ENCODE data around the gene ADGRA1. TPM values are rescaled to one million over a fixed set of nuclear protein-coding genes. Genes with fewer than 3 reads are reported as not detected.

The ADGRA1 gene
- total and polyA plus RNA-seq, 2 donors (not counting 3 experiments of a cell fraction or from before 2014, with no cell fraction given), result not detected

GRCh38 chr10:133055470-133055869, 32.3 kb upstream of the ADGRA1 start:
- Histone ChIP-seq H3K4me1 (ENCODE audit: control insufficient read depth, extremely low read depth, insufficient read depth, low read length) (no peaks in the 10 kb centered on the region), H3K27me3 (ENCODE audit: control insufficient read depth in 2 of 2, insufficient read depth in 2 of 2, low read length in 2 of 2) (no peaks in the 10 kb centered on the region), H3K9me3 (replicated peaks; ENCODE audit: control insufficient read depth, insufficient read depth, low read length) (peaks cover 2% of the 10 kb centered on the region), H2AFZ (ENCODE audit: low read depth, low read length) (no peak overlapping the region), H3K79me2 (ENCODE audit: control insufficient read depth, insufficient read depth, low read length) (no peaks in the 10 kb centered on the region), H3K9ac (replicated peaks; ENCODE audit: extremely low read depth, insufficient read depth, low read length) (no peak overlapping the region), H3K36me3 (ENCODE audit: control insufficient read depth in 2 of 2, extremely low read depth in 1 of 2, insufficient read depth in 2 of 2, low read length in 2 of 2) (no peaks in the 10 kb centered on the region), H3K27ac (ENCODE audit: insufficient read depth, low read depth, low read length) (no peak overlapping the region), H3K9me1 (replicated peaks; ENCODE audit: control insufficient read depth, extremely low read depth, insufficient read depth, low read length) (no peaks in the 10 kb centered on the region), H3K4me3 (replicated peaks in 1 of 3; ENCODE audit: insufficient read depth in 1 of 3, low read depth in 1 of 3, low read length in 3 of 3) (no peak overlapping the region), H3K4me2 (ENCODE audit: insufficient read depth, low read length) (no peak overlapping the region), H4K20me1 (replicated peaks; ENCODE audit: control insufficient read depth, extremely low read depth, insufficient read depth, low read length) (no peaks in the 10 kb centered on the region)
- dilution Hi-C loops (cut with MboI; ENCODE audit: extremely low pct_ligation_motif_present, low sequenced_read_pairs), result no loop called here
- ChIA-PET POLR2A (no interaction called here), CTCF (no interaction called here)
- FAIRE-seq (no peak), DNase-seq (ENCODE audit: low read depth, low spot score) (no peak)
- no TSS peak for BruUV-seq (replicated peaks)
- TF ChIP-seq MYC (IDR thresholded peaks at IDR 0.05; ENCODE audit: low read depth, low read length) (no peak), CTCF (IDR thresholded peaks at IDR 0.05; ENCODE audit: extremely low read depth in 1 of 2, insufficient read depth in 1 of 2, low read depth in 1 of 2, low read length in 2 of 2) (no peak), POLR2A (IDR thresholded peaks at IDR 0.05; ENCODE audit: low read depth, low read length) (no peak), JUN (IDR thresholded peaks at IDR 0.05; ENCODE audit: borderline replicate concordance, insufficient read depth, insufficient read length, low read depth) (no peak), EZH2 (IDR thresholded peaks at IDR 0.05; ENCODE audit: borderline replicate concordance, low read depth, low read length, severe bottlenecking) (no peak), FOS (IDR thresholded peaks at IDR 0.05; ENCODE audit: borderline replicate concordance, insufficient read depth, low read length) (no peak), GATA2 (IDR thresholded peaks at IDR 0.05; ENCODE audit: insufficient read depth, insufficient read length, low read depth, low read length) (no peak), POLR2AphosphoS5 (IDR thresholded peaks at IDR 0.05; ENCODE audit: insufficient read depth, low read depth, low read length) (no peak)
- TF ChIP-seq, protein P1, sequence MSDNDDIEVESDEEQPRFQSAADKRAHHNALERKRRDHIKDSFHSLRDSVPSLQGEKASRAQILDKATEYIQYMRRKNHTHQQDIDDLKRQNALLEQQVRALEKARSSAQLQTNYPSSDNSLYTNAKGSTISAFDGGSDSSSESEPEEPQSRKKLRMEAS (IDR thresholded peaks at IDR 0.05; ENCODE audit: insufficient read depth, insufficient read length), result no peak
- intact Hi-C loops (cut with micrococcal nuclease), result no loop called here
